HG03139 (cell line): ENCODE data around the gene SYT5.
A peak's percentile ranks its signal among the peaks of the same experiment; 100 is the strongest.
"Not testable (repeated sequence)": the region's sequence is repeated elsewhere in the genome, so short reads cannot be mapped to it uniquely, and the experiment has no call there.

Experiments used
- ATAC-seq: cut with Tn5 transposase; IDR thresholded peaks from one replicate; pipeline ENCODE4 v1.9.1; 2021; ENCODE audit not compliant: unreplicated experiment

Gene SYT5

DNA sequence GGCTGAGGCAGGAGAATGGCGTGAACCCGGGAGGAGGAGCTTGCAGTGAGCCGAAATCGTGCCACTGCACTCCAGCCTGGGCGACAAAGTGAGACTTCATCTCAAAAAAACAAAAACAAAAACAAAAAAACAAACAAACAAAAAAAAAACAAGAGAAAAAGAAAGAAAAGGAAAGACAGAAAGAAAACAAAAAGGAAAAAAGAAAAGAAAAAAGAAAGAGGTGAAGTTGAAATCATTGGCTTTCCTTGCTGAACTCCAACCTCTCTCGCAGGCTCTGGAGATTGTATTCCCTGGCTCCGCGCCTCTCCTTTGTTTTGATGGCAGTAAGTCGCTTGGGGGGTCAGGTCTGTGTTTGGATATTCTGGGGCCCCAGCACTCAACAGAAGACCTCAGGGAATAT, 7.8 kb downstream of the SYT5 start:
- not testable (repeated sequence) for ATAC-seq

DNA sequence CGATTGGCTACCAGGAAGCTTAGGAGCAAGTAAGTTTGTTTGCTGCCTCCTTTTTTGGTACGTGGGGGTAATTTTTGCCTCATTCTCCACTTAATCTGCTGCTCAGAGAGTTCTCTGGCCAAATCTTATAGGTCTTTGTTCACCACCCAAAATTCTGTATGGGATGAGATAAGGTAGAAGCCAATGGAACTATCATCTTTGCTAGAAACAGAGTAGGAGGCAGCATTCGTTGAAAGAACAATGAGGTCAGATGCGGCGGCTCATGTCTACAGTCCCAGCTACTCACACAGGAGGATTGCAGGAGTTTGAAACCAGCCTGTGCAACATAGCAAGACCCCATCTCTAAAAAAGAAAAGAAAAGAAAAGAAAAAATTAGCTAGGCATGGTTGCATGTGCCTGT, 8.6 kb downstream of the SYT5 start:
- ATAC-seq: no peak

DNA sequence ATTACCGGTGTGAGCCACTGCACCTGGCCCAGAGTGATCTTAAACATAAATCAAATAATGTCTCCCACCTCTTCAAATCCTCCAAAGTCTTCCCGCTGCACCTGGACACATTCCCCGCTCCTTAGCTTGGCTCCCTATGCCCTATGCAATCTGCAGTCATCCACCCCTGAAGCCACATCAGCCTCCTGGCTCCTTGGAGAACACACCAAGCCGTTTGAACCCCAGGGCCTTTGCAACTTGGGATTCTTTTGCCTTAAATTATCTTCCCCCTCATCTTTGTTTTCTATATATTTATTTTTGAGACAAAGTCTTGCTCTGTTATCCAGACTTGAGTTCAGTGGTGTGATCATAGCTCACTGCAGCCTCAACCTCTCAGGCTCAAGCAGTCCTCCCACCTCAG, 11.0 kb downstream of the SYT5 start:
- no peak for ATAC-seq

DNA sequence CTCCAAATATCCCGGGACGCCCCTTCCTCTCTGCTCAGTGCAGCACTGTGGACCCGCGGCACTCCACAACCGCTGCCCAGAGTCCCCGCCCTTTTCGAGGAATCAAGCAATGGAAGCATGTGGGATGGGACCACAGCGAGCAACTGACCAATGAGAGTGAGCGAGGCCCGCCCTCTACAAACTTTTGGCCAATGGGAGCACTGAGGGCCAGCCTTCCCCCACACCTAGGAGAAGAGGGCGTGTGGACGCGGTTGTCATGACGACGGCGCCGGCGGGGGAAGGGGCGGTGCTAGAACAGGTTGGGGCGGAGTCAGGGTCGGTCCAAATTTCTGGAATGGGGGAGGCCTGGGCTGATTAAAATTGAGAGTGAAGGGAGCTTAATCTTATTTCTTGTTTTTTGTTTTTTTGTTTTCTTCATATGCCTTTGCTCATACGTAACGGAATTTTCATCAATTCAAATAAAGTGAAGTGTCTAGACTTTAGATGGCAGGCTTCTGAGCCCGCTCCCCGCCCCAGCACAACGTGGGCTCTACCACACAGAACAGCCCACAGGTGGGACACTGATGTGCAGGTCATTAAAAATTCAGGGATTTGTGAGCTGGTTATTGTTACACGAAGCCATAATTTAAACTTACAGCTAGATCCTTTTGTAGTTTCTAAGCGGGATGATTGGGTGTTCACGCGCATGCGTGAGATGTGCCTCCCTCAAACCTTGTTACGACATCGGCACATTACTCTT, 13.4 kb downstream of the SYT5 start, which contains the start of gene DNAAF3:
TSS of gene DNAAF3 (minus strand) at position 84 of the 739 bp plus-strand sequence. CDS start 200 bp downstream, outside the sequence.
- no peak for ATAC-seq

DNA sequence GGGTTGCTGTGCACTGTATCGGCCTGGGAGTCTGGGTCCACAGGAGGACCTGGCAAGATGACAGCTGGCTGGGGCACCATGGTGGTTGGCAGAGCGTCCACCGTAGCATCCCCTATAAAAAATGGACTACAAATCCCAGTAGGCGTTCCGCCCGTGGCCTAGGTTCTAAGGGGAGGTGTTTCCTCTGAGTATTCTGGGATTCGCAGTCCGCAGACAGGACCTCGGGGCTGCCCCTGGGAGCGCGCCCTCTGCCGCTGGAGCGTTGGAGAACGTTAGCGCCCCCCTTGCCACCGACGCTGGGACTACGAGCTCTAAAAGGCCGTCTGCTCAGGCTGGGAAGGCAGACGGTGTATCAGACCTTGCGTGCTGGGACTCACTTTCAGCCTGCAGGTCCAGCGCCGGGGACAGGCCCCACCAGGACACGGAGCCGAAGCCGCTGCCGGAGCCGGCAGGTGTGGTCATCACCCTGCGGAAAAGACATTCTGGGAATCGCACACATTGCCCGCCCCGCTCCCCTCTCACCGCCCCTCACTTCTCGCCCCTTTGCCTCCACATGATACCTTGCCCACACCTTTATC, 14.0 kb downstream of the SYT5 start:
- ATAC-seq: no peak

DNA sequence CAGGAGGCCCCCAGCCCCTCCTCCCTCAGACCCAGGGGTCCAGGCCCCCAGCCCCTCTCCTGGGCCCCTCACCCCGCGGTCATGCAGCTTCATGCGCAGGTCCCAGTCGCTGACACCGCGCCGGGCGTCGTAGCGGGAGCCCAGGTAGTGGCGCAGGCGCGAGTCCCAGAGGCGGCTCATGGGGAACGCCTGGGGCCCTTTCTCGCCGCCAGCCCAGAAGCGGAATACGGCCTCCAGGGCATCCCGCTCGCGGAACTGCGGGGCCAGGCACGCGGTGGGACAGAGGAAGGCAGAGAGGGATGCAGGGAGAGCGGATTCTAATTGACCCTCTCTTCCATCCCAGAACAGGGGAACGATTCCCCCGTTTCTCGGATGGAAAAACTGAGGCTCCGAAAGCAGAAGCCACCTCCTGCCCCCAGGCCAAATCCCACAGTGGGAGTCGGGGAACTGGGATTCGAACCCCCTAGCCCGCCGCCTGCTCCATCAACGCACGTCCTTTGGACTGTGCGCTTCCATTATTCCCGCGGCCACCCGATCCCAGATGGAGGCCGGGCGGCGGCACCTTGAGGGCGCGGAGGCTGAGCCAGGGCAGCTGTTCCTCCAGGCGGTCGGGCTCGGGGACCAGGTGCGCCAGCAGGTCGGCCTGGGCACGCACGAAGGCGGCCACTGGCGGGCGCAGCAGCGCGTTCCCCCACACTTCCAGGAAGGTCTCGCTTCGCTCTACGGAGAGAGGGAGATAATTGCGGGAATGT, 18.3 kb downstream of the SYT5 start:
- no peak for ATAC-seq

DNA sequence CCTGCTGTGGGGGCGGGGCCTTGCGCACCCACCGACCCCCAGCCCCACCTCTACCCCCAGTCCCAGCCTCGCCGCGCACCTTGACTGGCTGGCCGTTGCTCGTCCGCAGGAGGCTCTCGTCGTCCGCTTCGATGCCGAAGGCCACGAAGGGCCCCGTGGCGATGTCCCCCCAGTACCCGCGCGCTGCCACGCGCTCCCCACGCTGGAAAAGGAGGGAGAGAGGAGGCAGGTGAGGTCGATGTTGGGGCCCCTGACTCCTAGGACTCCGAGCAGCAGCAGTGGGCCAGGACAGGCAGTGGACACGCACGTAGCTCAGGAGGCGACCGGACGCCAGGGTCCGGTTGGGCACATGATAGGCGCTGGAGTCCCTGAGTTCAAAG, 19.1 kb downstream of the SYT5 start:
- no peak for ATAC-seq

DNA sequence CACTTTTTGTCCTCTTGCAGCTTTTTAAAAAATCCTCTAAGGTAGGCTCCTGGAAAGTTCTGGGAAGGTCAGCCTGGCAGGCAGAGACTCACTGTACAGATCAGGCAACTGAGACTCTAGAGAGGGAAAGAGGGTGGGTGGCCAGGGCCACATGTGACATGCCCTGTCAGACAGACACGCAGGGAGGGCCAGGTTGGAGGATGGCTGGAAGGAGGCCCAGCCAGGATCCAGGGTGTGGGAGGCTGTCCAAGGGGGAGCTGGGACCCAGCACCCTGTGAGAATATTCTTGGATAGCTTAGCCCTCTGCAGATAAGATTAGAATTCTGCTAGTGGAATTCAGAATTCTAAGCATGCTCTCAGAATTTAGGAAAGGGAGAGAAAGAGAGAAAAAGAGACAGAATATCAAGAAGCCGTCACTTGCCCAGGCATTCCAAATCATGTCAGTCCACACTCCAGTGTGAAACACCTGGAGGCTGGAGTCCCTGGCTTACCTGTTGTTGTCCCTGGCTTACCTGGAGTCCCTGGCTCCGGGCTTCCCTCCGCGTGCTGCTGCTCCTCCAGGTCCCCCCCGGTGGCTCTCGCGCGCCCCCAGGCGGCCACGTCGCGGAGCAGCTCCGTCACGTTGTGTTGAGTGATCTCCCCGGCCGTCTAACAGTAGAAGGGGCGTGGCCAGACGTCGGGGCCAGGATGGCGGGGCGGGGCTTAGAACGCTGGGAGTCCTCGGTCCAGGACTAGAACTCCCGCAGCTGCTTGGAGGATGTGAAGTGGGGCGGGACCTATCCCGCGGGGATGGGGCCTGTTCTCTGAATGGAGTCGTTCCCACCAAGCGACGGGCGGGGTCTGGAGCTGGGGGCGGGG, 19.7 kb downstream of the SYT5 start:
- peak; percentile 58 for ATAC-seq

DNA sequence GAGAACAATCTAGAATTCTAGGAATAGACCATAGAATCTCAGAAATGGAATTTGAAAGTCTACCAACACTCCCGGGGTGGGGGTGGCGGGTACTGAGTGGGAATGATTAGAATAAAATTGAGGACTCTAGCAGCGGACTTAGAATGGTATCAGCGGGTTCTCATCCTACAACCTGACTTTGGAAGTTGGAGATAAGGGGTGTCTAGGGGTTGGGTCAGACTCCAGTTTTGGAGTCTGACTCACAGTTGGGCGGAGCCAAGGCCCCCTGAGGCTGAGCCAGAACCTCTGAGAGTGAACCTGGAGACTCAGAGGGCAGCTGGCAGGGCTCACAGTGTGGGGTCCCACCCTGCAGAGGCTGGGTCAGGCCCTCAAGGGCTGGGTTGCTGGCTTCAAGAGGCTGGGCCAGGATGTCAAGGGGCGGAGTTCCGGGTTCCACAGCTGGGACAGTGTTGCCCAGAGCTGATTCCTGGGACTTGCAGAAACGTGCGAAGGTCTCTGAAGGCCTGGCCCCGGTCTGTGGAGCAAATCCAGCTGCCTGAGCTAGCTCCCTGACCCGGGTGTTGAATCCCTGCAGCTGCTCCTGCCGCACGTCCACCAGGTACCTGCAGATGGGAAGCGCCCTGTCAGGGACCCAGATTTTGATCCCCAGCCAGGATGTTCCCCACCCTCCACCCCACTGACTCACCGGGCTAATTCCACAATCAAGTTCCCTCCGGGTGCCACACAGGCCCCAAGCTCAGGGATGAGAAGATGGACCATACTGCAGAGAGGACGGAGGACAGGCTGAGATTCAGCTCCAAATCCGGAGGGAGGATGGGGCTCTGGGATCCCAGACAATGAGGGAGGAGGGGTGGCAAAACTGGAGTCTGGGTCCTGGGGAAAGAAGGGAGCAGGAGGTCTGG, 21.0 kb downstream of the SYT5 start:
- no peak for ATAC-seq

DNA sequence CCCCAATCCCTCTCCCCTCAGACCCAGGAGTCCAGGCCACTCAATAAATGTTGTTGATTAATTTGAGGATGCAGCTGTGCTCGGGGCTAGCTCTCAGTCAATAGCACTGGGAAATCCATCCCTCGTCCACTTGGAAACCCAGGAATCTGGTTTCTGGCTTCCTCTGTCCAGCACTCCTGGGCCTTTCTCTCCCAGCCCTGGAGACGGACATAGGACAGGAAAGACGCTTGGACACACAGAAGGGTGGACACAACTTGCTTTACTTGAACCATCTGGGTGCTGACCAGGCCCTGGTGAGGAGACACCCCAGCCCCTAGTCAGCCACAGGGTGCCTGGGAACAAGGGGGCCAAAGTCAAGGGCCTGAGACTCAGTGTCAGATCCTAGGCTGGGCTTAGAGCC, 21.7 kb downstream of the SYT5 start:
- no peak for ATAC-seq

DNA sequence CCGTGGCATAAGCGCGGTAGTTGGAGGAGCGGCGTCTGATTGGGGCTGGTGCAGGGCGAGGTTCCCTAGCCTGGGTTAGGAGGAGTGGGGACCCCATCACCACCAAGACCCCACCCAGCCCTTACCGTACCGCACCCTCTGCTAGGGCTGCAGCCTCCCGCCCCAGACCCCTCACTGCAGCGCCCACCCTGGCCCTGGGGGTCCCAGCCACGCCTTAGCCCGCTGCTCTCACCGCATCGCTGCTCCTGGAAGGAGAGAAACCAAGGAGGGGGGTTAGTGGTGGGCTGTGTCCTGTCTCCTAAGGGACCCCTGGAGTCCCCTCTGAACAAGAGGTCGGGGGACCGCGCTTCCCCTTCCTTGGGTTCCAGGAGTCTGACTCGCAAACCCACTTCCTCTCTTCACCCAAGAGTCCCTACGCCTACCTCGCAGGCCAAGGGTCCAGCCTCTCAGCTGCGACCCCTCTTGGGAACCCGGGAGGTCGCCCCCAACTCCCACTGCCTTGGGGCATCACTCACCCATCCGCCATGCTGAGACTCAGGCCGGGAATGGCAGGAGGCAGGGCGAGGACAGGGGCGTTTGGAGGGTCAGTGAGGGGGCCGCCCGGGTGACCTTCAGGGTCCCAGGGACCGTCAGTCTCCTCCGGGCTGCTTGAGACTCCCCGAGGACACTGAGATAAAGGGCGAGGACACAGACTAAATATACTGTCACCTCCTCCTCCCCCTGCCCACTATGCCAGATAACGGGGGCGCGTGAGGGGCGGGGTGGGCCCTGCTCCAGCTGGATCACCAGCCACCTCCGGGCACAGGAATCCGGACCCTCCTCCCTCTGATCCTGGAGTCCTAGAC, 22.8 kb downstream of the SYT5 start, which contains the start of gene TNNI3:
TSS of gene TNNI3 (minus strand) at position 669 of the 845 bp plus-strand sequence. CDS start at position 526, 143 bp downstream.
- no peak for ATAC-seq

DNA sequence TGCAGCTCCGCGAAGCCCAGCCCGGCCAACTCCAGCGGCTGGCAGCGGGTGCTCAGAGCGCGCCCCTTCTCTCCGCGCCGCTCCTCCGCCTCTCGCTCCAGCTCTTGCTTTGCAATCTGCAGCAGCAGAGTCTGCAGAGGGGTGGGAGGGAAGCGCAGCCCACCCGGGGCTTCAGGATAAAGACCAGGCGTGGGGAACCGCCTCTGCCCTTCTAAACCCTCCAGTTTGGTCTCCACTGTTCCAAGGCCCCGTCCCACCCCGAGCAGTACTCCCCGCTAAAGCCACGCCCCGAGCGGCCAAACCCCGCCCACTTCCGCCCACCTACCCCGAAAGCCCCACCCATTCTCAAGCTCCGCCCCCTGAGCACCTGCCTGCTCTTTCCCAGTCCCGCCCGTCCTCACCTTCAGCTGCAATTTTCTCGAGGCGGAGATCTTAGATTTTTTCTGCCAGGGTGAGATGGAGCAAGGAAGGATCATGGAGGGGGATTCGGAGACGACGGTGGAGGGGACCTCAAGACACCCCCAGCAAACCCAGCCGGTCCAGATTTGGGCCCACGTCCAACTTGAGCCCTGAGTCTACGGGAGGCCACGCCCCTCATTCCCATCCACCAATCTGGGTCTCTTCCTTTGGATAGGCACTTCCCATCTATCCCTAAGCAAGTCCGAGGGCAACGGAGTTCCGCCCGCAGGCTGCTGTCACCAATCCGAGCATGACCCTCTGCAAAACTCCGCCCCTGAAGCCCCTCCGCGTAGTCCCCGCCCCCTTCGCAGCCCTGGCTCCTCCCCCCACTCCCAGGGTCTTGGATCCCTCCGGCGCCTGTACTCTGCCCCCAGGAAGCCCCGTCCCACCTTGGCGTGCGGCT, 23.7 kb downstream of the SYT5 start:
- ATAC-seq: no peak

DNA sequence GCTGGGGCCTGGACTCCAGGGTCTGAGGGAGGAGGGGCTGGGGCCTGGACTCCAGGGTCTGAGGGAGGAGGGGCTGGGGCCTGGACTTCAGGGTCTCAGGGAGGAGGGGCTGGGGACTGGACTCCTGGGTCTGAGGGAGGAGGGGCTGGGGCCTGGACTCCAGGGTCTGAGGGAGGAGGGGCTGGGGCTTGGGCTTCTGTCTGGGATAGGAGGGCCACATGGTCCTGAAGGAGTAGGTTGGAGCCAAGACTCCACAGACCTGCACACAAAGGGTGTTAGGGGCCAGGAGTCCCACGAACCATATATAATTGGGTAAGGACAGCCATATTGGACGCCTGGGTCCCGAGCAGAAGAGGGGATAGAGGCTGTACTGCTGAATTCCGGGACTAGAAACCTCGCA, 24.3 kb downstream of the SYT5 start:
- not testable (repeated sequence) for ATAC-seq

DNA sequence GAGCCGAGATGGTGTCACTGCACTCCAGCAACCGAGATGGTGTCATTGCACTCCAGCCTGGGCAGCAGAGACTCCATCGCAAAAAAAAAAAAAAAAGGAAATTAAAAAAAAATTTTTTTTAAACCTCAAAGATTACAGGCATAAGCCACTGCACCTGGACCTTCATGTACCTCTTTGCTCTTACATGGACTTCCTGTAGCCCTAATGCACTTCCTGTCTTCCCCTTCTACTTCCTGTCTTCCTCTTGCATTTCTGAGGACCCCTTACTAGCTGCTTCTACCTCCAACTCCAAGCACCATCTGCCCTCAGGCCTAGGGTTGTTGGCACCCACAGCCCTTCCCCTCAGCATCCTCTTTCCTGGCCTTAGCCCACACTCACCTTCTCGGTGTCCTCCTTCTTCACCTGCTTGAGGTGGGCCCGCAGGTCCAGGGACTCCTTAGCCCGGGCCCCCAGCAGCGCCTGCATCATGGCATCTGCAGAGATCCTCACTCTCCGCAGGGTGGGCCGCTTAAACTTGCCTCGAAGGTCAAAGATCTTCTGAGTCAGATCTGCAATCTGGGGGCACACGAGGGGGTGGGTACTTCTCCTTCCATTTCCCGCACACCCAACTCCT, 26.3 kb downstream of the SYT5 start:
- ATAC-seq: no peak

DNA sequence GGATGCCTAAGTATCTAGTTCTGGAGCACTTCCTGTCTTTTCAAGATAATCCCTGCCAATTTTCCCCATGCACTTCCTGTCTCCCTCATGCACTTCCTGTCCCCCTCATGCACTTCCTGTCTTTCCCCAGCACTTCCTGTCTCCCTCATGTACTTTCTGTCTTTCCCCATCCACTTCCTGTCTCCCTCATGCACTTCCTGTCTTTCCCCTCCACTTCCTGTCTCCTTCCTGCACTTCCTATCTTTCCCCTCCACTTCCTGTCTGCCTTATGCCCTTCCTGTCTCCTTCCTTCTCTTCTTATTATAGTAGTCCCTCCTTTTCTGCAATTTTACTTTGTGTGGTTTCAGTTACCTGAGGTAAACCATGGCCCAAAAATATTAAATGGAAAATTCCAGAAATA, 28.1 kb downstream of the SYT5 start:
- no peak for ATAC-seq

DNA sequence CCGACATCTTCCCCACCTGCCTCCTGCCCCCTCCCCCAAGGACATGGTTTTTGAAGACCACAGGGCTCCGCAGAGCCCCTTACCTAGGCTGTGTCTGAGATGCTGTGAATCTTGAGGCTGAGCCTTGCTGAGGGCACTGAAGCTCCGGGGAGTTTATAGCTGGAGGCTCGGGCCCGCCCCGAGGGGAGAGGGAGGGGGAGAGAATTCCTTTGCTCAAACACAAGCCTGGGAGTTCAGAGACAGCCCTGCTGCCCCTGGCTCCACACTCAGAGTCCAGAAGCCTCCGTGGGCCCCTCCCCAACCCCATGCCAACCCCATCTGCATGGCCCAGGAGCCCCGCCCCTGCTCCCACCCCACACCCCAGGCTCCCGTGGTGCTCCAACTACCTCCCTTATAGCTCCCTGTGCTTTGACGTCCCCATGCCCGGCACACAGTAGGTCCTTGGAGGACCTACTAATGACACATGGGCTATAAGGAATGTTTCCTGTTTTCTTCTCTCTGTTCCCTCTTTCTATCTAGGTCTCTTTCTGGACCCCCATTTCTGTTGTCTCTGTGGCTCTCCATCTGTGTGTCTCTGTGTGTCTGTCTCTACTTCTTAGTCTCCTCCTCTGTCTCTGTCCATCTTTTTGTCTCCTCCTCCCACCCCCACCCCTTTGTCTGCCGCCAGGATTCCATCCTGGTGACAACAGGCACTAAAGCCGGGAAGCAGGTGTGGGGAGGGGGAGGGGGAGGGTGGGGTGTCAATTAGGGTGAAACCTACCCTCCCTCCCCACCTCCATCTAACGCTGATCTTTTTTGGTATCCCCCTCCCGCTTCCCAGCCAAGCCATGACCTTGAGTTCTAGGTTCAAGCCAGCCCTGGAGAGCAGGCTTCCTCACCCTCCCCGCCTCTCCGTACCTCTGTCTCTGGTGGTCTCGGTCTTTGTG, 30.7 kb downstream of the SYT5 start, which contains the start of gene TNNT1:
TSS of gene TNNT1 (minus strand) at position 129 of the 926 bp plus-strand sequence. CDS start 2,049 bp downstream, outside the sequence.
- no peak for ATAC-seq
